Endodermal cell (in vitro differentiated cells): ENCODE measurements around the gene RGS14. TPM values are rescaled to one million over a fixed set of nuclear protein-coding genes. Genes with fewer than 3 reads are reported as not detected.

Source experiments
- DNase-seq: peaks from one replicate; pipeline ENCODE4 v3.0.0-alpha.2; 2017
- H3K27ac ChIP-seq: 2 replicates; pipeline ENCODE4 v1.5.1; 2013; ENCODE audit warnings: mild to moderate bottlenecking, low read depth, low read length, moderate library complexity
- H3K27me3 ChIP-seq: 2 replicates; pipeline ENCODE4 v1.6.1; 2013; ENCODE audit warnings: mild to moderate bottlenecking, low read length, moderate library complexity; ENCODE audit not compliant: insufficient read depth, control insufficient read depth, poor library complexity, severe bottlenecking
- H3K36me3 ChIP-seq: 2 replicates; pipeline ENCODE4 v1.7.0; 2013; ENCODE audit warnings: mild to moderate bottlenecking, low read length, moderate library complexity; ENCODE audit not compliant: control insufficient read depth, insufficient read depth
- H3K4me1 ChIP-seq: one replicate; pipeline ENCODE4 v1.7.0; 2013; ENCODE audit warnings: low read length; ENCODE audit not compliant: control insufficient read depth, insufficient read depth
- H3K4me3 ChIP-seq: 2 replicates; pipeline ENCODE4 v1.5.1; 2013; ENCODE audit warnings: mild to moderate bottlenecking, low read length, moderate library complexity
- H3K9ac ChIP-seq: 2 replicates; pipeline ENCODE4 v1.6.1; 2013; ENCODE audit warnings: mild to moderate bottlenecking, low read length, moderate library complexity; ENCODE audit not compliant: poor library complexity, severe bottlenecking; ENCODE audit errors: extremely low read depth
- H3K9me3 ChIP-seq: 2 replicates; pipeline ENCODE4 v1.6.1; 2013; ENCODE audit warnings: mild to moderate bottlenecking, low read length, moderate library complexity; ENCODE audit not compliant: control insufficient read depth
- H3K27ac Mint-ChIP-seq: 2 replicates; pipeline ENCODE4 v1.8.0; 2020; ENCODE audit warnings: mixed read lengths
- H3K27me3 Mint-ChIP-seq: 2 replicates; pipeline ENCODE4 v1.8.0; 2021; ENCODE audit warnings: mild to moderate bottlenecking, mixed read lengths; ENCODE audit not compliant: insufficient read depth
- H3K36me3 Mint-ChIP-seq: 2 replicates; pipeline ENCODE4 v1.8.0; 2020; ENCODE audit warnings: low read depth, mixed read lengths
- H3K4me1 Mint-ChIP-seq: 2 replicates; pipeline ENCODE4 v1.8.0; 2020; ENCODE audit warnings: mixed read lengths
- H3K4me3 Mint-ChIP-seq: 2 replicates; pipeline ENCODE4 v1.8.0; 2020; ENCODE audit warnings: mild to moderate bottlenecking, moderate library complexity, mixed read lengths
- H3K9me3 Mint-ChIP-seq: 2 replicates; pipeline ENCODE4 v1.8.0; 2020; ENCODE audit warnings: mild to moderate bottlenecking, mixed read lengths
- CTCF ChIP-seq: fragments of 200-600 bp; sonication (generic); conservative IDR thresholded peaks from 2 replicates; pipeline ENCODE4 v1.5.0; 2021; ENCODE audit warnings: antibody characterized with exemption, mild to moderate bottlenecking
- WGBS, 2 experiments: methylation state at CpG; one replicate each; pipeline versions ENCODE4 v1.1.5 to v1.1.7; 2013; ENCODE audit warnings: missing lambda C conversion rate in 2 of 2, mixed read lengths in 1 of 2; ENCODE audit not compliant: insufficient coverage in 1 of 2, insufficient read length in 1 of 2; 5-methylcytosine and 5-hydroxymethylcytosine counted together
- total RNA-seq, 2 donors: library from RNA; stranded (reverse); fragmentation: NEBNext Ultra II Directional in 1 of 2; extraction: Animal tissue kit (Norgen Biotek cat#: 25700) in 1 of 2; gene quantifications; 2 replicates in 1 of 2; 3 replicates in 1 of 2; pipeline ENCODE4 v1.2.1, GENCODE V29; 2021

The RGS14 gene
- total RNA-seq, 2 donors from 2014 or later, result 14.2 to 21.9 TPM

- TF ChIP-seq CTCF, result no peak
- no peaks in the 10 kb centered on the region for H3K9me3 Mint-ChIP-seq
- no peaks in the 10 kb centered on the region for H3K36me3 Mint-ChIP-seq
- peaks cover 40% of the 10 kb centered on the region for H3K27me3 Mint-ChIP-seq
- no peaks in the 10 kb centered on the region for H3K4me1 ChIP-seq
- peaks cover 16% of the 10 kb centered on the region for H3K27me3 ChIP-seq
- 73 to 75% methylated on average over 5 to 8 of the region's 8 CpGs for WGBS, 2 experiments
- no peak overlapping the region for H3K9ac ChIP-seq
- H3K9me3 ChIP-seq, result no peaks in the 10 kb centered on the region
- H3K27ac ChIP-seq, result no peak overlapping the region
- H3K4me3 ChIP-seq, result no peak overlapping the region
- no peak for DNase-seq
- no peaks in the 10 kb centered on the region for H3K36me3 ChIP-seq
- H3K27ac Mint-ChIP-seq, result no peak overlapping the region
- H3K4me3 Mint-ChIP-seq, result no peak overlapping the region
- H3K4me1 Mint-ChIP-seq, result peaks cover 8% of the 10 kb centered on the region
Measured at GRCh38 chr5:177396078-177396477, 38.4 kb downstream of the RGS14 start.

DNA sequence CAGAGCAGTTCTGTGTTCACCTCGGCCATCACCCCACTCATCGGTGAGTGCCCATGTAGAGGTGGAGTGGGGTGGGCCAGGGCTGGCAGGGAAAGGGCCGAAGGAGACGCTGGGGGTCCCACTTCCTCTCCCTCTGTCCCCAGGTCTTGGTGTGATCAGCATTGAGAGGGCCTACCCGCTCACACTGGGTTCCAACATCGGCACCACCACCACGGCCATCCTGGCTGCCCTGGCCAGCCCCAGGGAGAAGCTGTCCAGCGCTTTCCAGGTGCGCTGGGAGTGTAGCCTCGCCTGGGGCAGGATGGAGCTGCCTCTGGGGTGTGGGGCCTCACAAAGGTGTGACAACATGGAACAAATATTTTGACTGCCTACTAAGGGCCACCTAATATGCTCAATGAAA lies 39.1 kb downstream of the RGS14 start:
- Mint-ChIP-seq H3K9me3 (no peaks in the 10 kb centered on the region), H3K36me3 (no peaks in the 10 kb centered on the region), H3K4me3 (no peak overlapping the region), H3K27ac (no peak overlapping the region), H3K4me1 (peaks cover 8% of the 10 kb centered on the region), H3K27me3 (peaks cover 41% of the 10 kb centered on the region)
- DNase-seq, result no peak
- Histone ChIP-seq H3K9ac (no peak overlapping the region), H3K36me3 (no peaks in the 10 kb centered on the region), H3K27me3 (peaks cover 23% of the 10 kb centered on the region), H3K27ac (no peak overlapping the region), H3K4me3 (no peak overlapping the region), H3K9me3 (no peaks in the 10 kb centered on the region), H3K4me1 (no peaks in the 10 kb centered on the region)
- TF ChIP-seq CTCF, result no peak
- WGBS, 2 experiments, result 94% methylated on average over 10 of the region's 10 CpGs; no CpG with 5 or more reads in 1 of the 2 experiments

GRCh38 chr5:177397875-177398390 lies 40.2 kb downstream of the RGS14 start:
- Mint-ChIP-seq H3K27me3 (peaks cover 48% of the 10 kb centered on the region), H3K4me1 (peaks cover 9% of the 10 kb centered on the region), H3K27ac (no peak overlapping the region), H3K9me3 (no peaks in the 10 kb centered on the region), H3K36me3 (no peaks in the 10 kb centered on the region), H3K4me3 (no peak overlapping the region)
- no peaks in the 10 kb centered on the region for H3K4me1 ChIP-seq
- no peak overlapping the region for H3K27ac ChIP-seq
- H3K9ac ChIP-seq, result no peak overlapping the region
- H3K9me3 ChIP-seq, result no peaks in the 10 kb centered on the region
- no peak overlapping the region for H3K4me3 ChIP-seq
- H3K36me3 ChIP-seq, result no peaks in the 10 kb centered on the region
- no peak for TF ChIP-seq CTCF
- peaks cover 34% of the 10 kb centered on the region for H3K27me3 ChIP-seq
- no peak for DNase-seq
- WGBS, 2 experiments, result 92 to 95% methylated on average over 10 to 16 of the region's 16 CpGs
